RPMI8226 (cell line): ENCODE measurements around the gene ANKRD18B.
"Not testable (repeated sequence)": the region's sequence is repeated elsewhere in the genome, so short reads cannot be mapped to it uniquely, and the experiment has no call there.

Source experiments
- DNase-seq: peaks from one replicate; pipeline ENCODE4 v3.0.0-alpha.2; 2015

ANKRD18B gene

GRCh38 chr9:33523397-33524305, at the start of gene ANKRD18B:
TSS of gene ANKRD18B (plus strand) at chr9:33524251. CDS start at chr9:33524490, 239 bp downstream.
- DNase-seq, result peak; percentile 58

- no peak for DNase-seq
These were observed 48.7 kb upstream of the ANKRD18B start for GRCh38 chr9:33475357-33475756.

- no peak for DNase-seq
These were observed 47.5 kb upstream of the ANKRD18B start for GRCh38 chr9:33476503-33476902.

- no peak for DNase-seq
These were observed 43.9 kb upstream of the ANKRD18B start for GRCh38 chr9:33480106-33480505.

- no peak for DNase-seq
These were observed 43.1 kb upstream of the ANKRD18B start for GRCh38 chr9:33480976-33481375.

GRCh38 chr9:33485312-33485711, 38.7 kb upstream of the ANKRD18B start:
- not testable (repeated sequence) for DNase-seq

- no peak for DNase-seq
These were observed 35.0 kb upstream of the ANKRD18B start for GRCh38 chr9:33489066-33489465.

GRCh38 chr9:33493819-33494218, 30.2 kb upstream of the ANKRD18B start:
- not testable (repeated sequence) for DNase-seq

GRCh38 chr9:33498387-33498786, 25.7 kb upstream of the ANKRD18B start:
- DNase-seq, result no peak

GRCh38 chr9:33506626-33507370, 17.3 kb upstream of the ANKRD18B start:
- DNase-seq, result no peak

GRCh38 chr9:33510262-33511183, 13.5 kb upstream of the ANKRD18B start:
- peak; percentile 45 for DNase-seq

- DNase-seq, result not testable (repeated sequence)
These were observed 12.9 kb upstream of the ANKRD18B start for GRCh38 chr9:33511184-33511517.

- DNase-seq, result not testable (repeated sequence)
These were observed 11.5 kb upstream of the ANKRD18B start for GRCh38 chr9:33512535-33512934.

GRCh38 chr9:33515342-33515995, 8.6 kb upstream of the ANKRD18B start:
- DNase-seq, result not testable (repeated sequence)

GRCh38 chr9:33516397-33516796, 7.7 kb upstream of the ANKRD18B start:
- DNase-seq, result not testable (repeated sequence)

- peak; percentile 38 for DNase-seq
These were observed 6.7 kb upstream of the ANKRD18B start for GRCh38 chr9:33517373-33517772.

GRCh38 chr9:33517934-33518577, 6.0 kb upstream of the ANKRD18B start:
- not testable (repeated sequence) for DNase-seq

GRCh38 chr9:33521861-33522260, 2.2 kb upstream of the ANKRD18B start:
- DNase-seq, result not testable (repeated sequence)

GRCh38 chr9:33524306-33524947, 376 bp downstream of the ANKRD18B start:
- DNase-seq, result no peak

GRCh38 chr9:33528069-33528468, 4.0 kb downstream of the ANKRD18B start:
- DNase-seq, result not testable (repeated sequence)

GRCh38 chr9:33533958-33534357, 9.9 kb downstream of the ANKRD18B start:
- DNase-seq, result not testable (repeated sequence)
